GM18909 (cell line): Measurements from ENCODE around the gene VTI1A.
"Not testable (repeated sequence)": the region's sequence is repeated elsewhere in the genome, so short reads cannot be mapped to it uniquely, and the experiment has no call there.

Experiments
- ATAC-seq: cut with Tn5 transposase; IDR thresholded peaks from one replicate; pipeline ENCODE4 v1.9.1; 2021; ENCODE audit warnings: mild to moderate bottlenecking; ENCODE audit not compliant: unreplicated experiment, poor library complexity

VTI1A gene

DNA sequence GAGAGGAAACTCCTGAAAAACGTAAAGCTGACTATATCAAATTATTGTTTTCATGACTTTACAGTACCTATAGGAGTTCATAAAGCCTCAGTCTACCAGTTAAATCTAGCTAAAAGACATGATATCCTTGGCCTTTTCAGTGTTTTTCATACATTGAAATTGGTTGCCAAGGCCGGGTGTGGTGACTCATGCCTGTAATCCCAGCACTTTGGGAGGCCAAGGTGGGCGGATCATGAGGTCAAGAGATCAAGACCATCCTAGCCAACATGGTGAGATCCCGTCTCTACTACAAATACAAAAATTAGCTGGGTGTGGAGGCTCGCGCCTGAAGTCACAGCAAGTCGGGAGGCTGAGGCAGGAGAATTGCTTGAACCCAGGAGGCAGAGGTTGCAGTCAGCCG is 53.0 kb downstream of the VTI1A start:
- ATAC-seq, result not testable (repeated sequence)

GRCh38 chr10:112502536-112502935 is 55.5 kb downstream of the VTI1A start:
- no peak for ATAC-seq

- no peak for ATAC-seq
These were observed 56.6 kb downstream of the VTI1A start for GRCh38 chr10:112503643-112504042.

DNA sequence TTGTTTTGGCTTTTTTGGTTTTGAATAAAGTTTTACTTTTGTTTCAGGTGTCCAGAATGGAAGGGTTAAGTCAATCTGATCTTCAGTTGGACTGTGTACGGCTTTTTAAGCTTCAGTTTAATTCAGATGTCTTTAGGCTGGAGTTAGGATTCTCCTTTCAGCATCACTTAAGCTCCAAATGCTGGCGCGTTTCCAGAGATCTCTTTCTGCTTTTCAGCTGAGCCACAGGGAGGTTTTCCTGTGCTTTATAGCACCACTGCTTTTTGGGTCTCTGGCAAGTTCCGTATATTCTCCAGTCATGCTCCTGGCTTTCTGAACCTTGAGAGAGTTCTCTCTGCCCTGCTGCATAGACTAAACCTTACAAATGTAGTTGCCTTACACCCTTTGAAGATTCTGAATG is 60.0 kb downstream of the VTI1A start:
- ATAC-seq, result no peak

DNA sequence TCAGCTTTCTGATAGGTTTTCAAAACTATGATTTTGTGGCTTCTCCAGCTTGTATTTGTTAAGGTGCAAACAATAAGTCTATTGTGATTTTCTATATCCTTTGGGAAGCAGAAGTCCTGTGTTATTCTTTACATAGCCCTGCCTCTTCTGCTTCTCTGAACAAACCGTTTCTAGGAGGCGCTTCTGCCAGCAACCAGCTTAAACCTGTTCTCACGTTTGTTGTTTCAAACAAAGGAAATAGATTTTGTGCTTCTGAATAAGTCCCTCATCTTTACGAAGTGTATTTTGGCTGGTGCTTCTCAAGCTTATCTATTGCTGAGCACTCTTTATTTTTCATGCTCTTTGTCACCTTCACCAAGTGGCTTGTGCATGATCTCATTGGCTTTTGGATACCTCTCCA is 61.0 kb downstream of the VTI1A start:
- ATAC-seq, result no peak

- no peak for ATAC-seq
These were observed 62.7 kb downstream of the VTI1A start for GRCh38 chr10:112509558-112510291.

- no peak for ATAC-seq
These were observed 63.4 kb downstream of the VTI1A start for GRCh38 chr10:112510384-112510783.

GRCh38 chr10:112512294-112512693 is 65.3 kb downstream of the VTI1A start:
- ATAC-seq, result no peak

GRCh38 chr10:112515126-112515525 is 68.1 kb downstream of the VTI1A start:
- ATAC-seq, result no peak

- ATAC-seq, result no peak
These were observed 68.8 kb downstream of the VTI1A start for GRCh38 chr10:112515852-112516251.

DNA sequence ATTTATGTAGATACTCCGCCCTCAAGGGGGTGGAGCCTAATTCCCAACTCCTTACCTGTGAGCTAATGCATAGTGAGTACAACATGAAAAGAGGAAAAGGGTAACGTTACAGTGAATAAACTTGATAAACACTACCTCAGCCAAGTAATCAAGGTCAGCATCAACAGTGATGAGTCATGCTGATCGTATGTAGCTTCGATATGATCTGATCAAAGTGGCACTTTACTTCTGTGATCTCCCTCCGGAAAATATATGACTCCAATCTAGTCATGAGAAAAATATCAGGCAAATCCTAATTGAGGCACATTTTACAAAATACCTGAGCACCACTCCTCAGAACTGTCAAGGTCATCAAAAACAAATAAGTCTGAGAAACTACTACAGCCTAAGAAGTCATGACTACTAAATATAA is 70.4 kb downstream of the VTI1A start:
- ATAC-seq, result no peak

- peak; percentile 59 for ATAC-seq
These were observed 72.2 kb downstream of the VTI1A start for GRCh38 chr10:112519133-112519761.

GRCh38 chr10:112520914-112521313 is 73.9 kb downstream of the VTI1A start:
- no peak for ATAC-seq

- ATAC-seq, result no peak
These were observed 77.6 kb downstream of the VTI1A start for GRCh38 chr10:112524641-112525040.

DNA sequence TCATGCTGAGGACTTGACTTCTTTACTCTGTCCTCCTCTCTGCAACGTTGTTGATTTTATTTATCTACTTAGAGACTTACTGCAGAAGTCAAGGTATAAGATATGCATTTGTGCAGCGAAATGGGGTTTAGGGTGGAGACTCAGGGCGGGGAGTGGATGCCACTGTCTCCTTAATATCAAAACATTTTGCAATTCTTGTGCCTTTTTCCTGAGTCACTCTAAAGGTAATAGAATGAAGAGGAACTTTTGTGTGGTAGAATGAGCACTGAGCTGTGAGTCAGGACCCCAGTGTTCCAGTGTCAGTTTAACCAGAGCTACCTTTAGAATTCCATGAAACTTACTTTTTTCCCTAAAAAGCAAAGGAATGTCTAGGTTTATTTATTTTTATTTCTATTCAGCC is 78.2 kb downstream of the VTI1A start:
- no peak for ATAC-seq

DNA sequence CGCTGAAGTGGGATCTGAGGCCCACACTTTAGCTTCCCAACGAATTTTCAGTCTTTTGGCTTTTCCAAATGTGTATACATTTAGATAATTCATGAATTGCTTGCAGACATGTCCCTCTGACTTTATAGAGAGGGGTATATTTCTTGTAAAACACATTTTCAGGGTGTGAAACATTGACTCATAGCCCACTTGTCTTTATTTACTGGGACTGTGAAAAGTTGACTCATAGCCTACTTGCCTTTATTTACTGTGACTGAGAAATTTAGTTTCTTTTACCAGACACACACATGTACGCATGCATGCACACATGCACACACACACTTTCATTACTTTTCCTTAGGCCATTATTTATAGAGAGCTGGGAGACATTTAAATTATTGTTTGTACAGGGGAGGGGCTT is 79.1 kb downstream of the VTI1A start:
- peak; percentile 76 for ATAC-seq

GRCh38 chr10:112526906-112527305 is 79.9 kb downstream of the VTI1A start:
- no peak for ATAC-seq

DNA sequence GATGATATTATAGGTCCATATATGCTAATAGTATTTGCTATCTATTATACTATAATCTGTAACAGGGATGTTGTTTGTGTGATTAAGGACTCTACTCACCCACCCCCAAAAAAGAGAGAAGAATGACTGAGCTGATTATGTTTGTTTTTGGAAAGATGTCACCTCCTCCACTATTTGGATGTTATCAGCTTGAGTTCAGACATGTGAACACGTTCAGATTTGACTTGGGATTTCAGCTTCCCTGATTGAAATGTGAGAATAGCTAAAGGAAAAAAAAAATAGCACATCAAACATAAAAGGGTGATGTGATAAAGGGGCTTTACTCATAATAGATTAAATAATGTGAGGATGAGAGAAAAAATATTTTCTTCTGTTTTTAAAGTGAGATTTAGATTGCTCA is 81.2 kb downstream of the VTI1A start:
- no peak for ATAC-seq

- ATAC-seq, result no peak
These were observed 84.4 kb downstream of the VTI1A start for GRCh38 chr10:112531421-112531820.

DNA sequence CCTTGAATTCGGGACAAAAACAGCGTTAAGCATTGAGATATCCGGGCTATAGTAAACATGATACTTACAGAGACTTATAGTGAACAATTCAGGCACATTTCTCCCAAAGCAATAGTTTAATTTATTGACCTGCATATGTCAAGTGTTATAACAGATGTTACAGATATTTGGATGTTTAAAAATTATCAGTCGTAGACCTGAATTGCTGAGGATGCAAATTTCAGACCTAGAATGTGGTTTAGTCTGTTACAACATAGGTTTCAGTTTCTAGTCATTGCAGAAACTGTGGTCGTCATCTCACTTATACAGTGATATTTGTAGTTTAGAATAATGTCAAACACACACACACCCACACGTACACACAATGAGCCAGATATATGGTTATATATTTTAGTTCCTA is 85.2 kb downstream of the VTI1A start:
- peak; percentile 99 for ATAC-seq

DNA sequence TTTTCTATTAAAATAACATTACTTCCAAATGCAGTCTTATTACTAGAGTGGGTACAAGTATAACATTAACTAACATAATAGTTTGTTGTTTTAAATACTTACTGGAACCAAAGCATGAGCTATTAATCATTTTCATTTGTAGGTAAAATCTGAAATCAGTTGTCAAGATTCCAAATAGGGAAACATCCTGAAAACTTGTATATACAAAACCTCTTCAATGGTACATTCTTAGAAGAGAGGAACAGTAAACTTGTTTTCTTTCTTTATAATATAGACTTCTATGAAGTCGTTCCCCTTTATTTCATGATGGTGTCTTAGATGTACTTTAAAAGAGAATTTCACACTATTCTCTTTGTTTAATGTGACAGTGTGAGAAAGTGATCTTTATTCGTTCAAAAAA is 85.9 kb downstream of the VTI1A start:
- no peak for ATAC-seq

- ATAC-seq, result no peak
These were observed 86.9 kb downstream of the VTI1A start for GRCh38 chr10:112533916-112534315.
